Hypothalamus (tissue), 51 donors: ENCODE results near the gene DPM2.
A peak's percentile ranks its signal among the peaks of the same experiment; 100 is the strongest.

ENCODE experiments used
- DNase-seq, 51 donors: peaks; one replicate each; lab custom pipeline; 2025; lab: John Stamatoyannopoulos, UW

Gene DPM2

DNA sequence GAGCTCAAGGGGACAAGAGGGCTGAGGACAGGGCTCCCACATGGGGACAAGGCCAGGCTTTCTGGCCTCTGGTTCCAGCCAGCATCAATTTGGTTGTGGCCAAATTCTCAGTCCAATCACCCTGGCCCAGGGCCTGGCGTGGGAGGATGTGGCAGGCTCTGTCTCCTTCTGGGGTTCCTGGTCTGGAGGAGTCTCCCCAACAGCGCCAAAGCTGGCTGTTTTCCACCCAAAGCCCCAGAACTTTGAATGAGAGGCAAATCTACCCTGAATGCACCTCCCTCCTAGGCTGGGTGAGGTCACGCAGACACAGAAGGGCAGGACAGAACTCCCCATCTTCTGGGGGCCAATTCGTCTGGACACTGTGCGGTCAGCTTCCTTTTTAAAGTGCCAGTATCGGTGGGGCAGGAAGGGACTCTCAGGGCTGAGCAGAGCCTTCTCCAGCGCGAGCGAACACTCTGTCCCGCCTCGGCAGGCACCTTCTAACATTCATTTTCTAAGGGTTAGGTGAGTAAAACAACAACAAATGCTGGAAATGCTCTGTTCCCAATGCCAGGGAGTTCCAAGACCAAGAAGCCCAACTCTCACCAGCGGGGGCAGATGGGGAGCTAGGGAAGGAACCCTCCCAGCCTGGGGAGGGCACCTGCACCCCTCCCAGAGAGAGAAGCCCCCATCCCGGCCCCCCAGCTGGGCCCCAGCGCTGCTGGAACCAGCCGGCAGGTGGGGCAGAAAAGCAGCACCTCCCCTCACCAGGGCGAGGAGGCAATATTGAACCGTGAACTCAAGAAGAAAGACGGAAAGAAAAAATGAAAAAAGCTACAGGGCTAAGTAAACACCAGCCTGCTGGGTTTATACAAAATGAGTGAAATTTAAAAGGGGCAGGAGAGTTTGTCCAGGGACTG, 3.7 kb upstream of the DPM2 start:
- DNase-seq, result no peak

- DNase-seq, result no peak
Measured at GRCh38 chr9:127940593-127940992, 2.9 kb upstream of the DPM2 start.

DNA sequence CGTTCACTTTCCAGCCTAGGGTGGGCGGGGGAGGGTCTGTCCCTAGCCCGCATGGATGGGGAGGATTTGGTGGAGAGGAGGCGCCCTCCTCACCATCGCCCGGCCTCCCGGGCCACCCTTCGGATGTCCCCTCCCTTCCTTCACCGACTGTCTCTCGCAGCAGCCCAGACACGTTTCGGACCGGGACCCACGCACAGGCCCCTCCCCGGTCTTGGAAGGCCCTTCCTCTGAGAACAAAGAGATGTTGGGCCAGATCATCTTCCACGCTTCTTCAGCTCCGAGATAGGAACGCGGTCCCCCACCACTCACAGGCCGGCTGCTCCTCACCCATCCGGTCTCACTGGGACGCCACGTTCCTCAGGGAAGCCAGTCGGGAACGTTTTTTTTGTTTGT, 640 bp upstream of the DPM2 start:
- peak in 3 of 51 donors; percentile 33 to 39 (median 36) for DNase-seq

DNA sequence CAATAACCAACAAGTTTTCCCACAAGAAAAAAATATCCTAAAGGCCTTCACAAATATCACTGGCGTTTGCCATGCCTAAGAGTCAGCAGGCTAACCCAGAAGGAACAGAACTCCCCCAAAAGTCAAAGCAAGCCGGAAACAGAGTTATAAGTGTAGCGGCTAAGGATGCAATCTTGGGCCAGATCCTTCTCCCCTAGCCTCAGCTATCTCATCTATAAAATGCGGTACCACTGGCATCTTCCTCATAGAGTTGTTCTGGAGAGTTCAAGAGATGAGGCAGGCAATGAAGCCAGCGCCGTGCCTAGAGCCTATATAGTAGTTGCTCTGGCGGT, 632 bp downstream of the DPM2 start:
- no peak for DNase-seq

GRCh38 chr9:127936347-127936852, 1.3 kb downstream of the DPM2 start:
- no peak for DNase-seq

GRCh38 chr9:127935765-127936221, 1.9 kb downstream of the DPM2 start:
- peak in 1 of 51 donors; percentile 33 for DNase-seq

DNA sequence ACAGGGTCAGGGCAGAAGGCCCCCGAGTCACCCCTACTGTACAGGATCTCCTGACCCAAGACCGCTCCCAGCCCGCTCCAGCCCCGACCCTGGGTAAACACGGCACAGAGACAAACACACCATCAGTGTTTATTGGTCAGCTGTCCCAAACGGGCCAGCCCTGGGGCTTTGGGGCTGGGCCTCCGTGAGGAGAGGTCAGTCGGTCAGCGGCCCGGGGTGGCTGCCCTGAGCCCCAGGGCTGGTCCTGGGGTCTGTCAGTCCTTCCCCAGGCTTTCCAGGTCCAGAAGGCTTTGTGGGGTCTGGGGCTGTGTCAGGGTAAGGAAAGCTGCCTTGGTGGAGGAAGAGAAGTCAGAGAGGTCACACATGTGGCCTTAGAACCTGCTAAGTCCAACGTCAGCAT, 2.7 kb downstream of the DPM2 start:
- DNase-seq, result no peak

GRCh38 chr9:127934248-127934647, 3.4 kb downstream of the DPM2 start:
- DNase-seq, result no peak

DNA sequence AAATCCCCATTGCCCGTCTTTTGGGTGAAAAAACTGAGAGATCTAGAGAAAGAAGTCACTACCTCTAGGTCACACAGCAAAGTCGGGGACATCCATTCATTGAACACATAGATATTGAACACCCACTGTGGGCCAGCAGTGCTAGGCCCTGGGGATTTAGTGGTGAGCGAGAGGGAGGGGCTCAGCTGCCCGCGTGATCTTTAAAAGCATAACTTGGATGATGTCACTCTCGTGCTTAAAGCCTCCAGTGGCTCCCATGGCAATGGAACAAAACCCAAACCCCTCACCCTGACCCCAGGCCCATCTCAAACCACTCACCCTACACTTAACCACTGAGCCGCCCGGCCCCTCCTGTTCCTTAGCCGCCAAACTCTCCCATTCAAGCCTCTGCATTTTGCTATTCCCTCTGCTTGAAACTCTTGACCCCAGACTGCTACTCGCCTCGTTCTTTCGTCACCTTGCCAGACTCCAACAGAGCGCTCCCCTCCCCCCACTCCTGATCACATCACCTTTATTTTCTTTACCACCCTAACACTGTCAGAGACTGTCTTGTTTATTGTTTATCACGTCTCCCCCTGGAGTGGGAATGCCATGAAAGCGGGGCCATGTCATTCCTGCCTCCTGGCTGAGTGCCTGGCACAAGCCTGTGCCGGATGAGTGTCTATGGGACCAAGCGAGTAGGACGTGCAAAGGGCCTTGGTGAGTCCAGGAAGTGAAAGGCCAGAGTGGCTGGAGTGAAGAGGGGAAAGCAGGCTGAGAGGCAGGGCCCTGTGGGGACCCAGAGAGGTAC, 6.4 kb downstream of the DPM2 start:
- DNase-seq, result no peak

GRCh38 chr9:127930231-127931091, 7.2 kb downstream of the DPM2 start, which contains the start of gene PIP5KL1:
TSS of gene PIP5KL1 (minus strand) at chr9:127930777. CDS start at chr9:127930752, 25 bp downstream.
- DNase-seq, result peak in 49 of 51 donors; percentile 36 to 88 (median 74)

DNA sequence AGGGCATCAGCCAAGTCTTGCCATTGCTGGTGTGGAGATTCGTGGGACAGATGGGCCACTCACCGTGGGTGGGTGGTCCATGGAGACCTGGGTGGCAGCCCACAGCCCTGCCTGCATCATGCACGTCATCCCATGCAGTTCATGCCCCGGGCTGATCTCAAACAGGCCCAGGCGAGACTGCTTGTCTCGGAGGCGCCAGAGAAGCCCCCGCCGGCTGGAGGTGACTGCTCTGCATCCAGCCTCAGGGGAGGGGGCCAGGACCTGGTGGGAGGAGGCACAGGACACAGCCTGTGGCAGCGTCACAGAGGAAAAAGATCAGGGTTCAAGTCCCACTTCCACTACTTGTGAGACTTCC, 8.1 kb downstream of the DPM2 start:
- DNase-seq, result no peak

GRCh38 chr9:127928676-127929624, 8.7 kb downstream of the DPM2 start:
- DNase-seq, result no peak

- no peak for DNase-seq
Measured at GRCh38 chr9:127927988-127928675, 9.5 kb downstream of the DPM2 start.

GRCh38 chr9:127927201-127927987, 10.3 kb downstream of the DPM2 start:
- DNase-seq, result no peak

DNA sequence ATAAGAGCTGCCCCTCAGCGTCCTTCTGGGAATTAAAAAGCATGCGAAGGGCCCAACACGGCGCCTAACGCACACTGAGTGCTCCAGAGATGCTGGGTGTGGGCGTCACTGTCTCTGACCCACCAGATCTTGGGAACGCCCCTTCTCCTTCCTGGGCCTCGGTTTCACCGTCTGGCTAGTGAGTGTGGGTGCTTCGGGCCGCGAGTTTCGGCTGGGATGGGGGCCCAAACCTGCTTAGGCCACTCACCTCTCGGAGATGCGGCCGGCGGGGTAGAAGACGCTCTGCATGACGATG, 10.8 kb downstream of the DPM2 start:
- no peak for DNase-seq

- DNase-seq, result no peak
Measured at GRCh38 chr9:127925959-127926905, 11.4 kb downstream of the DPM2 start.
